Naive thymus-derived CD4-positive, alpha-beta T cell (primary cell): ENCODE measurements around the gene TSHZ2. TPM values are rescaled to one million over a fixed set of nuclear protein-coding genes. Genes with fewer than 3 reads are reported as not detected.
"Not testable (repeated sequence)": the region's sequence is repeated elsewhere in the genome, so short reads cannot be mapped to it uniquely, and the experiment has no call there.

Source experiments
- ATAC-seq: fragments of 150-1000 bp; cut with Tn5 transposase; 2 replicates; pipeline ENCODE4 v1.10.0; 2021; ENCODE audit warnings: mild to moderate bottlenecking, moderate library complexity
- CTCF ChIA-PET: fragments of 350-600 bp; sonication (Branson Sonifier 250); formaldehyde crosslinking; loops from one replicate; lab custom pipeline; 2021; ENCODE audit warnings: antibody characterized with exemption; lab: Charles Lee
- POLR2A ChIA-PET: fragments of 350-600 bp; sonication (Branson Sonifier 250); formaldehyde crosslinking; loops from one replicate; lab custom pipeline; 2021; ENCODE audit warnings: antibody characterized with exemption, inconsistent platforms; lab: Charles Lee
- DNase-seq, 9 donors: peaks; one replicate each; pipeline versions ENCODE4 v3.0.0 to v3.0.0-alpha.2; 2020 to 2022; ENCODE audit warnings: mixed read lengths in 1 of 9
- H3K27ac ChIP-seq: one replicate; pipeline ENCODE4 v1.7.0; 2013; ENCODE audit warnings: mild to moderate bottlenecking, low read depth, low read length, moderate library complexity
- H3K27me3 ChIP-seq, 2 donors: one replicate each; pipeline ENCODE4 v1.7.0; 2013; ENCODE audit warnings: low read length in 2 of 2, mild to moderate bottlenecking in 2 of 2, moderate library complexity in 2 of 2; ENCODE audit not compliant: control insufficient read depth in 2 of 2, insufficient read depth in 2 of 2
- H3K36me3 ChIP-seq, 3 experiments: 1 replicate in 2 of 3; 2 replicates in 1 of 3; pipeline ENCODE4 v1.7.0; 2013; ENCODE audit warnings: low read length in 3 of 3, mild to moderate bottlenecking in 3 of 3, moderate library complexity in 1 of 3; ENCODE audit not compliant: insufficient read depth in 3 of 3, control insufficient read depth in 2 of 3
- H3K4me1 ChIP-seq, 2 donors: one replicate each; pipeline ENCODE4 v1.7.0; 2013; ENCODE audit warnings: low read length in 2 of 2, mild to moderate bottlenecking in 2 of 2, moderate library complexity in 1 of 2; ENCODE audit not compliant: control insufficient read depth in 2 of 2, insufficient read depth in 2 of 2
- H3K4me3 ChIP-seq: 2 replicates; pipeline ENCODE4 v1.7.0; 2013; ENCODE audit warnings: mild to moderate bottlenecking, low read length
- H3K9me3 ChIP-seq, 3 experiments: 1 replicate in 2 of 3; 2 replicates in 1 of 3; pipeline ENCODE4 v1.7.0; 2013; ENCODE audit warnings: low read length in 3 of 3; ENCODE audit not compliant: control insufficient read depth in 2 of 3
- H3K27ac Mint-ChIP-seq, 9 donors: one replicate each; pipeline ENCODE4 v1.8.0; 2020 to 2022; ENCODE audit warnings: mixed read lengths in 9 of 9, mild to moderate bottlenecking in 8 of 9, moderate library complexity in 5 of 9, inconsistent platforms in 2 of 9
- H3K27me3 Mint-ChIP-seq, 5 donors: one replicate each; pipeline ENCODE4 v1.8.0; 2021 to 2022; ENCODE audit warnings: mixed read lengths in 5 of 5, mild to moderate bottlenecking in 1 of 5
- H3K36me3 Mint-ChIP-seq, 5 donors: one replicate each; pipeline ENCODE4 v1.8.0; 2020 to 2022; ENCODE audit warnings: mixed read lengths in 5 of 5, mild to moderate bottlenecking in 3 of 5, inconsistent platforms in 1 of 5
- H3K4me1 Mint-ChIP-seq, 7 donors: one replicate each; pipeline ENCODE4 v1.8.0; 2020 to 2022; ENCODE audit warnings: mixed read lengths in 7 of 7, mild to moderate bottlenecking in 3 of 7, inconsistent platforms in 1 of 7
- H3K4me3 Mint-ChIP-seq, 10 donors: one replicate each; pipeline ENCODE4 v1.8.0; 2020 to 2022; ENCODE audit warnings: mild to moderate bottlenecking in 10 of 10, mixed read lengths in 10 of 10, moderate library complexity in 6 of 10, inconsistent platforms in 2 of 10
- H3K9me3 Mint-ChIP-seq, 11 donors: one replicate each; pipeline ENCODE4 v1.8.0; 2020 to 2022; ENCODE audit warnings: mixed read lengths in 11 of 11, mild to moderate bottlenecking in 4 of 11, inconsistent platforms in 1 of 11, moderate library complexity in 1 of 11
- intact Hi-C, 2 donors: fragments of 100-400 bp; cut with micrococcal nuclease; formaldehyde crosslinking; loops; one replicate each; pipeline ENCODE4 v1.15.1; 2023
- polyA plus RNA-seq, 2 donors: library from polyadenylated mRNA; unstranded; fragments of 300-500 nt; fragmentation: Illumina TruSeq; gene quantifications; one replicate each; pipeline ENCODE4 v1.2.3, GENCODE V29; 2021
- total RNA-seq, 6 experiments: library from RNA in 5 of 6; stranded (reverse) in 5 of 6; gene quantifications; 1 replicate in 5 of 6; 2 replicates in 1 of 6; pipeline ENCODE4 v1.2.3 and lab custom pipeline; 2021 to 2026

Gene TSHZ2
- total and polyA plus RNA-seq, 7 experiments from 2014 or later, result 6.0 to 84.5 (median 42.5) TPM

DNA sequence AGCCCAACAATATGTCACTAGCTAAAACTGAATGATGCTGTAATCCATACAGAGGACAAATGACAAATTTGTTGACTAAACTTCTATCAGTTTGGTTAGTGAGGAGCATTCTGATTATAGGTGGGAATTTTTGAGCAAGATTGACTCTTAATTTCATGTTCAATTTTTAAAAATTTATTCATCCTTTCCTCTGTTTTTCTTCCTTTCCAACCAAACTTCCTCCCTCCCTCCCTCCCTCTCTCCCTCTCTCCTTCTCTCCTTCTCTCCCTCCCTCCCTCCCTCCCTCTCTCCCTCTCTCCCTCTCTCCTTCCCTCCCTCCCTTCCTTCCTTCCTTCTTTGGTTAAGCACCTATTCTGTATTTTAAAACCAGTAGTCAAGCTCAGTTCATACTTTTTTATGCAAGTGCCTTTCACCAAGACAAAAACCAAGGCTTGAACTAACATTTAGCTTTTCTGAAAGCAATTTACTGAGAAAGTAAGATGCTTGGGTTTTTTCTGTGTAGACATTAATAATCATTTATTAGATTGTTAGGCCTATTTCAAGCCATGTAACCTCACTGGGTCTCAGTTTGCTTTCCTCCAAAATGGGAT lies 112.3 kb downstream of the TSHZ2 start:
- Mint-ChIP-seq H3K4me1 (peaks cover 13 to 61% (median 38%) of the 10 kb centered on the region in 7 donors), H3K36me3 (peaks cover 0 to 16% (median 9%) of the 10 kb centered on the region in 5 donors), H3K9me3 (peaks cover 0 to 5% (median 0%) of the 10 kb centered on the region in 11 donors), H3K27ac (peak overlapping the region in 1 of 9 donors; percentile 56), H3K27me3 (no peaks in the 10 kb centered on the region), H3K4me3 (no peak overlapping the region)
- DNase-seq, result no peak
- intact Hi-C loops, result no loop called here
- Histone ChIP-seq H3K27ac (no peak overlapping the region), H3K36me3 (no peaks in the 10 kb centered on the region), H3K27me3 (peaks cover 0 to 3% of the 10 kb centered on the region in 2 donors), H3K4me1 (peaks cover 0 to 18% of the 10 kb centered on the region in 2 donors), H3K9me3 (no peaks in the 10 kb centered on the region), H3K4me3 (no peak overlapping the region)
- ATAC-seq, result no peak
- ChIA-PET CTCF (no interaction called here), POLR2A (interaction anchor here (0.7 kb wide), 1 partner anchor 896 kb away, joined by 3 read pairs; no protein-coding TSS in a partner anchor)

- Mint-ChIP-seq H3K9me3 (peaks cover 0 to 5% (median 0%) of the 10 kb centered on the region in 11 donors), H3K4me3 (no peak overlapping the region), H3K36me3 (peaks cover 0 to 16% (median 8%) of the 10 kb centered on the region in 5 donors), H3K27ac (peak overlapping the region in 4 of 9 donors; percentile 4 to 81 (median 40)), H3K4me1 (peaks cover 16 to 62% (median 42%) of the 10 kb centered on the region in 7 donors), H3K27me3 (no peaks in the 10 kb centered on the region)
- intact Hi-C loops, result no loop called here
- Histone ChIP-seq H3K27me3 (no peaks in the 10 kb centered on the region), H3K4me1 (peaks cover 0 to 7% of the 10 kb centered on the region in 2 donors), H3K27ac (no peak overlapping the region), H3K4me3 (no peak overlapping the region), H3K9me3 (no peaks in the 10 kb centered on the region), H3K36me3 (no peaks in the 10 kb centered on the region)
- CTCF ChIA-PET, result no interaction called here
- ATAC-seq, result no peak
- DNase-seq, result no peak
- POLR2A ChIA-PET, result no interaction called here
Measured at GRCh38 chr20:53085720-53086119, 113.6 kb downstream of the TSHZ2 start.

DNA sequence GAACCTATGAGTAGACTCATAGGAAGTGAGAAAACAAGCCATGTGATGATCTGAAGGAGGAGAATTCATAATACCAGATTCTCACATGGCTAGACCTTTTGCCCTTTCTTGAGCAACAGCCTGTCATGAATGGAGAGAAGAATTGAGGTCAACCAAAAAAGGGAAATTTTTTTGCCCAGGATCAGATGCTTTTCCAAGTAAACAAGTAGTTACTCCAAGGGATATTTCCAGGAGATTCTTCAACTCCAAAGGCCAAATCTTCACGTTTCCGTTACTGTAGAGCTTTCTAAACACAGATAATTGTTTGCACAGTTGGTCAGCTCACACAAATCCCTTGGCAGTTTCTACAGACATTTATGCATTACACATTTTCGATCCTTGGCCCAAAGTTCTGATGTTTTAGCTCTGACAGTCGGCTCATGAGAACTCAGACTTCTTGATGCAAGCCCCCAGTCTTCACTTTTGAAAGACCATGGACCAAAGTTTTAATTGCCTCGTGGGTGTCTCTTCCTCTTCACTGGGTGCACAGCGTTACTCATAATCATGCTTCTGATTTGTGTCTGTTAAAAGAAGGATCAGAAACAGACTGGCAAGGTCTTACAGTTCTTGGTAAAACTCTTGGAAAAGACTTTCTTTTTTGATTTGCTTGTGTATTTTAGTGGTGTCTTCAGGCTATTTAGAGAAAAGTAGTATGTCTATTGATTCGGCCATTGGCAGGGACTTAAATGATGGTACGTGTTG lies 115.0 kb downstream of the TSHZ2 start:
- H3K36me3 ChIP-seq, result no peaks in the 10 kb centered on the region
- H3K4me3 ChIP-seq, result no peak overlapping the region
- ChIA-PET CTCF (no interaction called here), POLR2A (interaction anchor here (1.1 kb wide), 1 partner anchor 114 kb away, joined by 3 read pairs; no protein-coding TSS in a partner anchor)
- ATAC-seq, result no peak
- intact Hi-C loops, result no loop called here
- no peak overlapping the region for H3K27ac ChIP-seq
- Mint-ChIP-seq H3K4me1 (peaks cover 9 to 74% (median 37%) of the 10 kb centered on the region in 7 donors), H3K4me3 (no peak overlapping the region), H3K27ac (peak overlapping the region in 2 of 9 donors; percentile 50 to 75), H3K36me3 (peaks cover 0 to 16% (median 6%) of the 10 kb centered on the region in 5 donors), H3K9me3 (peaks cover 0 to 5% (median 0%) of the 10 kb centered on the region in 11 donors), H3K27me3 (no peaks in the 10 kb centered on the region)
- H3K9me3 ChIP-seq, result no peaks in the 10 kb centered on the region
- H3K4me1 ChIP-seq, result peaks cover 0 to 1% of the 10 kb centered on the region in 2 donors
- no peaks in the 10 kb centered on the region for H3K27me3 ChIP-seq
- DNase-seq, result no peak

DNA sequence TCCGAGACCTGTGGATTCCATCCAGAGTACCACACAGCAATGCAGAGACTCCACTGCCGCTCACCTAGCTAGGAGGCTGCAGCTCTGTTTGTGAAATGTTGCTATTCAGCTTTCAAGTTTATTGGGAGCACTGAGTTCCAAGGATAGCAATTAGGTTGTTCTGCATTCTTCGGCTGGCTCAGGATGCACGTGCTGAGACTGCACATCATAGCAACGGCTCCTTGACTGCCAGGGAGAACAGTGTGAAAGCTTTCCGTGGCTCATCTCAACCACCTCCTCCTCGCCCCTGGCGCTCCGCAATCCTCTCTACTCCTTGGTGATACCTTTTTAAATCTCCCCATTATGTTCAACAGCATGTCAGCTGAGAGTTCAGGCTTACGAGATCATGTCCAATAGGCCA lies 116.6 kb downstream of the TSHZ2 start:
- Mint-ChIP-seq H3K4me3 (no peak overlapping the region), H3K4me1 (peaks cover 9 to 78% (median 39%) of the 10 kb centered on the region in 7 donors), H3K36me3 (peaks cover 0 to 16% (median 6%) of the 10 kb centered on the region in 5 donors), H3K27me3 (no peaks in the 10 kb centered on the region), H3K9me3 (peaks cover 0 to 7% (median 0%) of the 10 kb centered on the region in 11 donors), H3K27ac (peak overlapping the region in 1 of 9 donors; percentile 19)
- no peaks in the 10 kb centered on the region for H3K4me1 ChIP-seq
- no peak overlapping the region for H3K4me3 ChIP-seq
- POLR2A ChIA-PET, result interaction anchor here (0.6 kb wide), 1 partner anchor 87 kb away, joined by 3 read pairs; no protein-coding TSS in a partner anchor
- intact Hi-C loops, result no loop called here
- no peaks in the 10 kb centered on the region for H3K36me3 ChIP-seq
- CTCF ChIA-PET, result interaction anchor here (0.6 kb wide), 1 partner anchor 12 kb away, joined by 3 read pairs; no protein-coding TSS in a partner anchor
- no peaks in the 10 kb centered on the region for H3K27me3 ChIP-seq
- DNase-seq, result no peak
- no peaks in the 10 kb centered on the region for H3K9me3 ChIP-seq
- no peak overlapping the region for H3K27ac ChIP-seq
- no peak for ATAC-seq

- intact Hi-C loops, result loop anchor here in 1 of 2 donors (5.0 kb wide), 1 partner anchor 33 kb away; no protein-coding TSS in a partner anchor
- H3K9me3 Mint-ChIP-seq, H3K4me1 ChIP-seq, H3K36me3 ChIP-seq, H3K4me3 Mint-ChIP-seq, DNase-seq, H3K27ac ChIP-seq, ATAC-seq, CTCF ChIA-PET, POLR2A ChIA-PET, H3K27me3 ChIP-seq, H3K4me3 ChIP-seq, H3K9me3 ChIP-seq, H3K27me3 Mint-ChIP-seq: not testable (repeated sequence)
- Mint-ChIP-seq H3K4me1 (peaks cover 9 to 78% (median 39%) of the 10 kb centered on the region in 7 donors), H3K27ac (peak overlapping the region in 2 of 9 donors; percentile 49 to 64), H3K36me3 (peaks cover under 1 to 25% (median 7%) of the 10 kb centered on the region in 5 donors)
Measured at GRCh38 chr20:53089851-53090250, 117.7 kb downstream of the TSHZ2 start.

- Mint-ChIP-seq H3K27ac (no peak overlapping the region), H3K27me3 (no peaks in the 10 kb centered on the region), H3K4me3 (no peak overlapping the region), H3K4me1 (peaks cover 6 to 66% (median 28%) of the 10 kb centered on the region in 7 donors), H3K9me3 (peaks cover 0 to 7% (median 0%) of the 10 kb centered on the region in 11 donors), H3K36me3 (peaks cover 5 to 26% (median 9%) of the 10 kb centered on the region in 5 donors)
- no peak for DNase-seq
- no peaks in the 10 kb centered on the region for H3K36me3 ChIP-seq
- H3K4me3 ChIP-seq, result no peak overlapping the region
- ChIA-PET POLR2A (interaction anchor here (0.9 kb wide), 1 partner anchor 12 kb away, joined by 3 read pairs; no protein-coding TSS in a partner anchor), CTCF (no interaction called here)
- no peaks in the 10 kb centered on the region for H3K4me1 ChIP-seq
- no peak for ATAC-seq
- intact Hi-C loops, result loop anchor here in 1 of 2 donors (5.0 kb wide), 1 partner anchor 34 kb away; no protein-coding TSS in a partner anchor
- no peaks in the 10 kb centered on the region for H3K27me3 ChIP-seq
- H3K27ac ChIP-seq, result no peak overlapping the region
- H3K9me3 ChIP-seq, result no peaks in the 10 kb centered on the region
Measured at GRCh38 chr20:53091789-53092188, 119.6 kb downstream of the TSHZ2 start.
